WERI-Rb-1 (cell line): ENCODE results near the gene IGFLR1.

Experiments
- DNase-seq: peaks from one replicate; pipeline ENCODE4 v3.0.0-alpha.2; 2020
- H3K27ac ChIP-seq: fragments of 250-450 bp; sonication (Bioruptor Pico); 2 replicates; pipeline ENCODE4 v1.5.1; 2020; ENCODE audit warnings: mild to moderate bottlenecking, moderate library complexity
- H3K27me3 ChIP-seq: fragments of 250-450 bp; sonication (Bioruptor Pico); 2 replicates; pipeline ENCODE4 v1.5.1; 2021; ENCODE audit warnings: mild to moderate bottlenecking, low read depth, moderate library complexity; ENCODE audit not compliant: insufficient read depth, severe bottlenecking
- H3K36me3 ChIP-seq: fragments of 250-450 bp; sonication (Bioruptor Pico); 2 replicates; pipeline ENCODE4 v1.5.1; 2020; ENCODE audit warnings: mild to moderate bottlenecking, moderate library complexity
- H3K4me3 ChIP-seq: 2 replicates; pipeline ENCODE4 v1.5.1; 2011; ENCODE audit warnings: low read depth, mild to moderate bottlenecking, control low read depth, low read length
- H3K9me3 ChIP-seq: fragments of 250-450 bp; sonication (Bioruptor Pico); 2 replicates; pipeline ENCODE4 v1.5.1; 2021; ENCODE audit warnings: mild to moderate bottlenecking, moderate library complexity; ENCODE audit not compliant: severe bottlenecking
- TF ChIP-seq, protein P1 (sequence below): IDR thresholded peaks from 2 replicates; pipeline ENCODE4 v1.5.1; 2011; ENCODE audit warnings: low read depth, mild to moderate bottlenecking, control low read depth, inconsistent platforms, low read length

Gene IGFLR1, protein sequence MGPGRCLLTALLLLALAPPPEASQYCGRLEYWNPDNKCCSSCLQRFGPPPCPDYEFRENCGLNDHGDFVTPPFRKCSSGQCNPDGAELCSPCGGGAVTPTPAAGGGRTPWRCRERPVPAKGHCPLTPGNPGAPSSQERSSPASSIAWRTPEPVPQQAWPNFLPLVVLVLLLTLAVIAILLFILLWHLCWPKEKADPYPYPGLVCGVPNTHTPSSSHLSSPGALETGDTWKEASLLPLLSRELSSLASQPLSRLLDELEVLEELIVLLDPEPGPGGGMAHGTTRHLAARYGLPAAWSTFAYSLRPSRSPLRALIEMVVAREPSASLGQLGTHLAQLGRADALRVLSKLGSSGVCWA

DNA sequence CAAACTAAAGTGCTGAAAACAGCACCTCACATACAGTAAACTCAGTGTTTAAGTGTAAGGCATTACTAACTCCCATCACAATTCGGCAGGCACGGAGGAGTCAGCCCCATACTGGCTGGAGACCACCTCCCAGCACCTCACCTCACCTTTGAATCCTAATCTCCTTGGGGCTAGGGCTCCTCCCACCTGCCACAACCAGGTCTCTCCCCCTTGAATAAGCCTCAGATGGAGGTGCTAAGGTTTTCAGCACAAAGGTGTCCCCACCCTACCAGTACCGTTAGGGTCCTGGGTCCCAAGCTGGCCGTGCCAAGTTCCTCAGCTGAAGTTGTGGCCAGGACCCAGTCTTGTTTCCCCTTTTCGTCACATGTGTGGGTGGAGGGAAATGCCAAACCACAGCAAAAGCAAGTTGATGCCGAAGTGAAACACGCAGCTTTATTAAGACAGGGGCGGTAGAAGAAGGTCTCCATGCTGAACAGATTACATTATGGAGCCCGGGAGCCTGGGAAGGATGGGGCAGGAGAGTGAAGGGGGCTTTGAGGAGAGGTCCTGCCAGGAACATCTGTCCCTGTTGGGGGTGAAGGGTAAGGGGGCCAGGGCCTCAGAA lies at the start of gene IGFLR1:
Gene IGFLR1, minus strand, starts transcription at position 332 of the 604 bp plus-strand sequence. CDS start 1,272 bp downstream, outside the sequence.
- TF ChIP-seq, protein P1, sequence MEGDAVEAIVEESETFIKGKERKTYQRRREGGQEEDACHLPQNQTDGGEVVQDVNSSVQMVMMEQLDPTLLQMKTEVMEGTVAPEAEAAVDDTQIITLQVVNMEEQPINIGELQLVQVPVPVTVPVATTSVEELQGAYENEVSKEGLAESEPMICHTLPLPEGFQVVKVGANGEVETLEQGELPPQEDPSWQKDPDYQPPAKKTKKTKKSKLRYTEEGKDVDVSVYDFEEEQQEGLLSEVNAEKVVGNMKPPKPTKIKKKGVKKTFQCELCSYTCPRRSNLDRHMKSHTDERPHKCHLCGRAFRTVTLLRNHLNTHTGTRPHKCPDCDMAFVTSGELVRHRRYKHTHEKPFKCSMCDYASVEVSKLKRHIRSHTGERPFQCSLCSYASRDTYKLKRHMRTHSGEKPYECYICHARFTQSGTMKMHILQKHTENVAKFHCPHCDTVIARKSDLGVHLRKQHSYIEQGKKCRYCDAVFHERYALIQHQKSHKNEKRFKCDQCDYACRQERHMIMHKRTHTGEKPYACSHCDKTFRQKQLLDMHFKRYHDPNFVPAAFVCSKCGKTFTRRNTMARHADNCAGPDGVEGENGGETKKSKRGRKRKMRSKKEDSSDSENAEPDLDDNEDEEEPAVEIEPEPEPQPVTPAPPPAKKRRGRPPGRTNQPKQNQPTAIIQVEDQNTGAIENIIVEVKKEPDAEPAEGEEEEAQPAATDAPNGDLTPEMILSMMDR = no peak
- Histone ChIP-seq H3K36me3 (peaks cover 27% of the 10 kb centered on the region), H3K27ac (peak within 1 kb of the TSS; percentile 91), H3K9me3 (no peaks in the 10 kb centered on the region), H3K4me3 (peak within 1 kb of the TSS; percentile 72), H3K27me3 (no peaks in the 10 kb centered on the region)
- no peak for DNase-seq

DNA sequence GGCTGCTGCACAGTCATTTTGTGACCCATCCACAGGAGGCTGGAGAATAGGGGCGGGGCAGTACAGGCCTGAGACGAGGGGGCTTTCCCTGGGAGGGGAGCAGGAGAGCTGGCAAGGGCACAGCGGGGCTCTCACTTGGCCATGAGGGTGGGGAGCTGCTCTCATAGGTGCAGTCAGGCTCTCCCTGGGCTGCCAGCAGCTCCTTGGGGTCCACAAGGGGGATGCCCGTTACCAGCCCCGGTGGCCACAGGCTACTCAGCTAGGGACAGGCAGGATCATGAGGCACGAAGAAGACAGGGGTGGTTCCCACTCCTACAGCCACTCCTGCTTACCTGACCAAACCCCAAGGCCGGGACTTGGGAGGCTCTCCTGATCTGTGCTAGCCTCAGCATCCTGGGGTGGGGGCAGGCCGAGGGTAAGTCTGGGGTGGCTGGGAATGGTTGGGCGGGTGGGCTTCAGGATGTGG lies 49.6 kb upstream of the IGFLR1 start:
- DNase-seq = no peak
- Histone ChIP-seq H3K27ac (no peak overlapping the region), H3K9me3 (no peaks in the 10 kb centered on the region), H3K36me3 (peaks cover 13% of the 10 kb centered on the region; the same call in 1 of the 2 replicates), H3K4me3 (no peak overlapping the region), H3K27me3 (no peaks in the 10 kb centered on the region)
- TF ChIP-seq, protein P1 = no peak

DNA sequence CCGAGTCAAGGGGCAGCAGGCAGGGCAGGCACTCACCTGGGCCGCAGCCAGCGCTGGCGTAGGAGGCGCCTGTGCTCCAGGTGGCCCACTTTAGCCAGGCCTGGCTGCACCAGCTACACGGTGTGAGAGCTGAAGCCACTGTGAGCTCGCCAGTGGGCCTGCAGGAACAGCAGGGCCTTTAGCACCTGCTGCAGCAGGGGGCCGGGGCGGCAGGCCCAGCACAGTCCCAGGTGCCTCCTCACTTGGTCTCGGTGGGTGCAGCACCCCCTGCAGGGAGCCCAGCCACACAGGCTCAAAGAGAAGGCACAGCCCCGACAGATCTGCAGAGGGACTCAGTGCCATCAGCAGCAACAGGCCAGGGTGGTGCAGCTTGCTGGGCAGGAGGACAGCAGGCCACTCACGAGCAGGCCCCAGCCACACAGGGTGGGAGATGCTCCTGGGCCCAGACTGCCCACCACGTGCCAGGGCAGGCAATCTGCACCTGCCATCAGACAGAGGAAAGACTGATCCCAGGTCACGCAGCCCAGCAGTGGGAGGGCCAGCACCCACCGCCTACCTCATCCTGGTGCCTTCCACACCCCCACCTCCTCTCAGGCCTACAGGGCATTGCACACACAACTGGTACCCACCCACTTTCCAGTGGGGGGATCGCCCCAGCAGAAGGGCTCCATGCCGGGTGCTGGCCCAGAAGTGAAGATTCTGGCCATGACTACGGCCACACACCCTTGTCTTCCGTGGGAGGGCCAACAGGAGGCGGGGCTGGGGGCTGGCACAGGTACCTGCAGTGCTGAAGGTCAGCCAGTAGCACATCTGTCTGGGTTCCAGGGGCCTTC lies 48.9 kb upstream of the IGFLR1 start:
- peaks cover 16% of the 10 kb centered on the region for H3K36me3 ChIP-seq
- no peaks in the 10 kb centered on the region for H3K27me3 ChIP-seq
- no peaks in the 10 kb centered on the region for H3K9me3 ChIP-seq
- H3K27ac ChIP-seq = peak overlapping the region; percentile 40; the same call in 1 of the 2 replicates
- TF ChIP-seq, protein P1 = peak; percentile 85
- H3K4me3 ChIP-seq = no peak overlapping the region
- DNase-seq = peak; percentile 77

DNA sequence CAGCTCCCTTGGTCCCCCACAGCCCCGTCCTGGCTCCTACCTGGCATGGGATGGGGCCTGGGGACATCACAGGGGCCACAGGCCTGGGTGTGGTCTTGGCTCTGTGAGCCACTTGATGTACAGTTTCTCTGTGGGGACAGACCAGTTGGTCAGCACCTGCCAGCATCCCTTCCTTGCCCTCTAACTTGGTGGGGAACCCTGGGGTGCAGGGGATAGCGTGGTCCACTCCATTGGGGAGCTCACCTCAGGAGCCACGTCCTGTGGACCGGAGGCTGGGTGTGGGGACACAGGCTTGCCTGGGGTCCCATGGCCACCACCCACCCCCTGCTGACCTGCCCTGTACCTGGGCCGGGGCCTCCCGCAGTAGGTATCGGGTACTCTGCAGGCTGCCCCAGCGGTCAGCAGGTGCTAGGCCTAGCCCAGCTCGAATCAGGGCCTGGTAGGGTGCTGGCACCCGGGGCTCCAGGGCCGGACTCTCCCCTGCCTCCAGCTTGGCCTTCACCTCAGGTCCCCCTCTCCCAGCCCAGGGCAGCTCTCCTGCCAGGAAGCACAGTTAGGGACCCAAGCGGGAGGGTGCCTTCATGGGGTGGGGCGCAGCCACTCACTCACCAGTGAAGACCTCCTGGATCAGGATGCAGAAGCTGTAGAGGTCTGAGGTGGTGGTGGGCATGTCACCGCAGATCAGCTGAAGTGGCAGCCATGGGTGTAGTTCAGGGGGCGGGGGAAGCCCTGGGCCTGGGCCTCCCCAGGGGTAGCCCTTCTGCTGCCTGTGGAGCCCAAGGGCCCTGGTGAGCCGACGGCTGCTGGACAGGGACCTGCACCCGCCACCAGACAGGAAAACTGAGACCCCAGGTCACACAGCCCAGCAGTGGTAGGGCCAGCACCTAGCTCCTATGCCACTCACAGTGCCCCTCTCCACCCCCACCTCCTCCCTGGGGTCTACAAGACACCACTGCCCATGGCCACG lies 48.0 kb upstream of the IGFLR1 start:
- DNase-seq = no peak
- H3K36me3 ChIP-seq = peaks cover 25% of the 10 kb centered on the region
- TF ChIP-seq, protein P1 = no peak
- H3K9me3 ChIP-seq = no peaks in the 10 kb centered on the region
- no peak overlapping the region for H3K4me3 ChIP-seq
- peak overlapping the region; percentile 40; the same call in 1 of the 2 replicates for H3K27ac ChIP-seq
- no peaks in the 10 kb centered on the region for H3K27me3 ChIP-seq
